Stimulated activated CD8-positive, alpha-beta memory T cell treated with anti-CD3 and anti-CD28 coated beads, Interleukin-12 subunit alpha, Interleukin-12 subunit beta, amount 100 ng/mL, for 24 hours (primary cell): ENCODE data around the gene OR5L2.
"Not testable (repeated sequence)": the region's sequence is repeated elsewhere in the genome, so short reads cannot be mapped to it uniquely, and the experiment has no call there.

Experiments used
- DNase-seq: peaks from one replicate; pipeline ENCODE4 v3.0.0-alpha.2; 2020; ENCODE audit errors: extremely low read depth

OR5L2 gene

GRCh38 chr11:55826919-55827318, at the start of gene OR5L2:
TSS of gene OR5L2 (plus strand) at chr11:55827219. CDS start at chr11:55827219, 0 bp downstream.
- DNase-seq: no peak

- no peak for DNase-seq
These were observed 35.4 kb upstream of the OR5L2 start for GRCh38 chr11:55791606-55792005.

- DNase-seq: no peak
These were observed 33.7 kb upstream of the OR5L2 start for GRCh38 chr11:55793321-55793720.

GRCh38 chr11:55795256-55795655, 31.8 kb upstream of the OR5L2 start, which contains the start of gene OR5D14:
TSS of gene OR5D14 (plus strand) at chr11:55795556. CDS start at chr11:55795556, 0 bp downstream.
- DNase-seq: no peak

GRCh38 chr11:55806248-55806647, 20.8 kb upstream of the OR5L2 start:
- DNase-seq: no peak

GRCh38 chr11:55811067-55811466, 16.0 kb upstream of the OR5L2 start, which contains the start of gene OR5L1:
TSS of gene OR5L1 (plus strand) at chr11:55811367. CDS start at chr11:55811467, 100 bp downstream.
- no peak for DNase-seq

- DNase-seq: no peak
These were observed 7.7 kb upstream of the OR5L2 start, which contains the start of gene OR5D18 for GRCh38 chr11:55819330-55819729. TSS of gene OR5D18 (plus strand) at chr11:55819630. CDS start at chr11:55819630, 0 bp downstream.

- DNase-seq: no peak
These were observed 11.4 kb downstream of the OR5L2 start, which contains the start of gene OR5D16 for GRCh38 chr11:55838452-55838851. TSS of gene OR5D16 (plus strand) at chr11:55838752. CDS start at chr11:55838752, 0 bp downstream.

- DNase-seq: no peak
These were observed 20.4 kb downstream of the OR5L2 start for GRCh38 chr11:55847453-55847852.

- DNase-seq: no peak
These were observed 22.0 kb downstream of the OR5L2 start for GRCh38 chr11:55849037-55849436.

- no peak for DNase-seq
These were observed 25.1 kb downstream of the OR5L2 start for GRCh38 chr11:55852141-55852540.

- DNase-seq: no peak
These were observed 27.7 kb downstream of the OR5L2 start for GRCh38 chr11:55854704-55855103.

- DNase-seq: not testable (repeated sequence)
These were observed 40.3 kb downstream of the OR5L2 start for GRCh38 chr11:55867354-55867753.

GRCh38 chr11:55872731-55873130, 45.7 kb downstream of the OR5L2 start:
- DNase-seq: not testable (repeated sequence)

- not testable (repeated sequence) for DNase-seq
These were observed 46.1 kb downstream of the OR5L2 start for GRCh38 chr11:55873146-55873545.
